MM.1S (cell line): ENCODE data around the gene YBEY.

ENCODE experiments used
- DNase-seq: peaks from one replicate; pipeline ENCODE4 v3.0.0-alpha.2; 2015
- H2AFZ ChIP-seq: fragments of 300-600 bp; sonication (generic); 2 replicates; pipeline ENCODE4 v1.6.0; 2016; ENCODE audit warnings: antibody characterized with exemption, low read length
- H3F3A ChIP-seq: fragments of 300-600 bp; sonication (generic); 2 replicates; pipeline ENCODE4 v1.6.1; 2016; ENCODE audit warnings: mild to moderate bottlenecking, antibody characterized with exemption, low read length, moderate library complexity, mixed read lengths; ENCODE audit not compliant: insufficient read depth
- H3K27ac ChIP-seq: fragments of 300-600 bp; sonication (generic); 2 replicates; pipeline ENCODE4 v1.5.1; 2016; ENCODE audit warnings: mild to moderate bottlenecking, low read length
- H3K27me3 ChIP-seq: fragments of 300-600 bp; sonication (generic); replicated peaks from 2 replicates; pipeline ENCODE4 v1.6.0; 2016; ENCODE audit warnings: low read length; ENCODE audit not compliant: insufficient read depth
- H3K36me3 ChIP-seq: fragments of 300-600 bp; sonication (generic); replicated peaks from 2 replicates; pipeline ENCODE4 v1.6.1; 2016; ENCODE audit warnings: mild to moderate bottlenecking, low read length, mixed read lengths; ENCODE audit not compliant: insufficient read depth
- H3K4me1 ChIP-seq: fragments of 300-600 bp; sonication (generic); 2 replicates; pipeline ENCODE4 v1.6.1; 2016; ENCODE audit warnings: low read length, mixed read lengths
- H3K4me2 ChIP-seq: fragments of 300-600 bp; sonication (generic); 2 replicates; pipeline ENCODE4 v1.6.0; 2016; ENCODE audit warnings: low read depth, low read length
- H3K4me3 ChIP-seq: fragments of 300-600 bp; sonication (generic); 2 replicates; pipeline ENCODE4 v1.5.1; 2016; ENCODE audit warnings: low read length, mixed read lengths
- H3K79me2 ChIP-seq: fragments of 300-600 bp; sonication (generic); 2 replicates; pipeline ENCODE4 v1.6.1; 2016; ENCODE audit warnings: mixed run types, low read length, mixed read lengths
- H3K9ac ChIP-seq: fragments of 300-600 bp; sonication (generic); 2 replicates; pipeline ENCODE4 v1.6.1; 2016; ENCODE audit warnings: low read length, mixed read lengths
- H3K9me2 ChIP-seq: fragments of 300-600 bp; sonication (generic); replicated peaks from 2 replicates; pipeline ENCODE4 v1.6.1; 2016; ENCODE audit warnings: mild to moderate bottlenecking, low read length, mixed read lengths; ENCODE audit not compliant: insufficient read depth
- H3K9me3 ChIP-seq: fragments of 300-600 bp; sonication (generic); replicated peaks from 2 replicates; pipeline ENCODE4 v1.6.1; 2016; ENCODE audit warnings: mild to moderate bottlenecking, low read length, mixed read lengths; ENCODE audit not compliant: insufficient read depth
- H4K20me1 ChIP-seq: fragments of 300-600 bp; sonication (generic); 2 replicates; pipeline ENCODE4 v1.6.1; 2016; ENCODE audit warnings: mild to moderate bottlenecking, low read length, moderate library complexity, mixed read lengths; ENCODE audit not compliant: insufficient read depth
- EZH2 ChIP-seq: fragments of 300-600 bp; sonication (generic); optimal IDR thresholded peaks from 2 replicates; pipeline ENCODE3; 2017; ENCODE audit warnings: low read depth, mild to moderate bottlenecking, antibody characterized with exemption, low read length, mixed read lengths
- EZH2phosphoT487 ChIP-seq: fragments of 300-600 bp; sonication (generic); IDR thresholded peaks from 2 replicates; pipeline ENCODE4 v1.6.1; 2018; ENCODE audit warnings: antibody characterized with exemption, low read length
- TF ChIP-seq, protein P1 (sequence below): fragments of 300-600 bp; sonication (generic); IDR thresholded peaks from 2 replicates; pipeline ENCODE4 v1.5.1; 2016; ENCODE audit warnings: antibody characterized with exemption, low read length, mixed read lengths

Gene YBEY

DNA sequence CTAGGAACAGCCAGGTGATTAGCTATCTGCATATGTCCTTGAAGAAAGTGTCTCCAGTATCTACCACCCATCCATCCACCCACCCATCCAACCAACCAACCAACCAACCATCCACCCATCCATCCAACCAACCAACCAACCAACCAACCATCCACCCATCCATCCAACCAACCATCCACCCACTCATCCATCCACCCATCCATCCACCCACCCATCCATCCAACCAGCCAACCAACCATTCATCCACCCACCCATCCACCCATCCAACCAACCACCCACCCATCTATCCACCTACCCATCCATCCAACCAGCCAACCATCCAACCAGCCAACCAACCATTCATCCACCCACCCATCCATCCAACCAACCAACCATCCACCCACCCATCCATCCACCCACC is 25.4 kb downstream of the YBEY start:
- Histone ChIP-seq H3K4me1 (no peaks in the 10 kb centered on the region), H2AFZ (no peak overlapping the region), H3K4me2 (no peak overlapping the region), H3K9ac (no peak overlapping the region), H3K27me3 (no peaks in the 10 kb centered on the region), H3K27ac (no peak overlapping the region), H3K4me3 (no peak overlapping the region), H3K9me2 (no peaks in the 10 kb centered on the region), H3K36me3 (no peaks in the 10 kb centered on the region), H4K20me1 (no peaks in the 10 kb centered on the region), H3K9me3 (no peaks in the 10 kb centered on the region), H3F3A (no peaks in the 10 kb centered on the region), H3K79me2 (no peaks in the 10 kb centered on the region)
- no peak for DNase-seq
- TF ChIP-seq, protein P1, sequence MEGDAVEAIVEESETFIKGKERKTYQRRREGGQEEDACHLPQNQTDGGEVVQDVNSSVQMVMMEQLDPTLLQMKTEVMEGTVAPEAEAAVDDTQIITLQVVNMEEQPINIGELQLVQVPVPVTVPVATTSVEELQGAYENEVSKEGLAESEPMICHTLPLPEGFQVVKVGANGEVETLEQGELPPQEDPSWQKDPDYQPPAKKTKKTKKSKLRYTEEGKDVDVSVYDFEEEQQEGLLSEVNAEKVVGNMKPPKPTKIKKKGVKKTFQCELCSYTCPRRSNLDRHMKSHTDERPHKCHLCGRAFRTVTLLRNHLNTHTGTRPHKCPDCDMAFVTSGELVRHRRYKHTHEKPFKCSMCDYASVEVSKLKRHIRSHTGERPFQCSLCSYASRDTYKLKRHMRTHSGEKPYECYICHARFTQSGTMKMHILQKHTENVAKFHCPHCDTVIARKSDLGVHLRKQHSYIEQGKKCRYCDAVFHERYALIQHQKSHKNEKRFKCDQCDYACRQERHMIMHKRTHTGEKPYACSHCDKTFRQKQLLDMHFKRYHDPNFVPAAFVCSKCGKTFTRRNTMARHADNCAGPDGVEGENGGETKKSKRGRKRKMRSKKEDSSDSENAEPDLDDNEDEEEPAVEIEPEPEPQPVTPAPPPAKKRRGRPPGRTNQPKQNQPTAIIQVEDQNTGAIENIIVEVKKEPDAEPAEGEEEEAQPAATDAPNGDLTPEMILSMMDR: no peak
- TF ChIP-seq EZH2phosphoT487 (no peak), EZH2 (no peak)

DNA sequence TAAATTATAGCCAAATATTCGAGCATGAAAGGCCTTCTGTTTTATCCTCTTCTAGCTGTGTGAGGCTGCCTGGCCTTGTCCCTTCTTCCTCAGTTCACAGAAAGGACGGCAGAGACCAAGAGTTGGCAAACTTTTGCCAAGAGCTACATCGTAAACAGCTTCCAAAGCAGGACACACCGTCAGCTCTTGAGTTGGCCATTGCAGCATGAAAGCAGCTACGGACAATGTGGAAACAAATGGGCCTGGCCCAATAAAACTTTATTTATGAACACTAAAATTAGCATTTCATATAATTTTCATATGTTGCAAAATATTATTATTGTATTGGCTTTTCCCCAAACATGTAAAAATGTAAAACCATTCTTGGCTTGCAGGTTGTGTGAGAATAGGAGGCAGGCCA is 26.8 kb downstream of the YBEY start:
- Histone ChIP-seq H3K36me3 (no peaks in the 10 kb centered on the region), H3K9me2 (no peaks in the 10 kb centered on the region), H4K20me1 (no peaks in the 10 kb centered on the region), H3K9me3 (no peaks in the 10 kb centered on the region), H3F3A (no peaks in the 10 kb centered on the region), H3K27me3 (no peaks in the 10 kb centered on the region), H3K27ac (no peak overlapping the region), H2AFZ (no peak overlapping the region), H3K4me2 (no peak overlapping the region), H3K4me1 (no peaks in the 10 kb centered on the region), H3K9ac (no peak overlapping the region), H3K79me2 (no peaks in the 10 kb centered on the region), H3K4me3 (no peak overlapping the region)
- DNase-seq: no peak
- TF ChIP-seq, protein P1: no peak
- TF ChIP-seq EZH2phosphoT487: no peak
- TF ChIP-seq EZH2: no peak

DNA sequence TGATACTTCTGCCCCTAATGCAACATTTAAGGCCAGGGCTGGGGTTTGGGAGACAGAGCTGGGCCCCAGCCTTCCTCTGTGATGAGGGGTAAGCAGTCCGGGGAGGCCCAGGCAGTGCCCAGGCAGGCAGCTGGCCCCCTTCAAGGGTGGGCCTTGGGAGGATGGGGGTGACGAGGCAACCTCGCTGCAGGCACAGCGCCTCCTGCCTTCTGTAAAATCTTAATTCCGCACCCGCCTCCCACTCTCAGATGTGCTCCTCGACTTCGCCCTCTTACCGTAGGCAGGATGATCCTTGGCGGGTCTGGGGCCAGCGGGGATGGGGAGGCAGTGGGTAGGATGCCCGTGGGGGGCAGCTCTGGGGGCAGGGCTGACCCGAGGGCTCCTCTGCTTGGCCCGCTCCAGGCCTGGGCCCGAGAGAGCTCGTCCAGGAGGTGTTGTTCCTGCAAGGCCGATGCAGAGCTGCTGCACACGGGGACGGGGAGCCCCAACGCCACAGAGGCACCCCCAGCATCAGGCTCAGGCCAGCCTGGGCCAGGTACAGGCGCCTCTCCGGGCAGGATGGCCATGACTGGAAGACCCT is 28.4 kb downstream of the YBEY start:
- H3K36me3 ChIP-seq: no peaks in the 10 kb centered on the region

More for the DNA sequence above, 28.4 kb downstream of the YBEY start:
- H3K4me2 ChIP-seq: no peak overlapping the region
- no peak overlapping the region for H3K9ac ChIP-seq
- H3K4me3 ChIP-seq: no peak overlapping the region
- H3F3A ChIP-seq: no peaks in the 10 kb centered on the region
- H3K27me3 ChIP-seq: no peaks in the 10 kb centered on the region
- no peaks in the 10 kb centered on the region for H3K4me1 ChIP-seq
- no peaks in the 10 kb centered on the region for H4K20me1 ChIP-seq
- H2AFZ ChIP-seq: no peak overlapping the region
- DNase-seq: no peak
- no peaks in the 10 kb centered on the region for H3K9me2 ChIP-seq
- TF ChIP-seq EZH2phosphoT487 (no peak), EZH2 (no peak)
- TF ChIP-seq, protein P1: no peak
- no peaks in the 10 kb centered on the region for H3K9me3 ChIP-seq
- H3K79me2 ChIP-seq: no peaks in the 10 kb centered on the region
- H3K27ac ChIP-seq: no peak overlapping the region
